Measurements from ENCODE around the gene TUBB.
"Not testable (repeated sequence)": the region's sequence is repeated elsewhere in the genome, so short reads cannot be mapped to it uniquely, and the experiment has no call there.

The TUBB gene

GRCh38 chr6:30752157-30752927 is 32.2 kb downstream of the TUBB start:
- H3K4me1 ChIP-seq (ENCODE audit: control insufficient read depth in 2 of 2, insufficient read depth in 1 of 2, low read depth in 1 of 2, low read length in 2 of 2): peaks cover 2% of the 10 kb centered on the region in 2 donors
- no peak overlapping the region for H3K27ac ChIP-seq (replicated peaks; ENCODE audit: low read length)
- H3K23ac ChIP-seq (ENCODE audit: low read depth, low read length, poor library complexity): no peak overlapping the region

DNA sequence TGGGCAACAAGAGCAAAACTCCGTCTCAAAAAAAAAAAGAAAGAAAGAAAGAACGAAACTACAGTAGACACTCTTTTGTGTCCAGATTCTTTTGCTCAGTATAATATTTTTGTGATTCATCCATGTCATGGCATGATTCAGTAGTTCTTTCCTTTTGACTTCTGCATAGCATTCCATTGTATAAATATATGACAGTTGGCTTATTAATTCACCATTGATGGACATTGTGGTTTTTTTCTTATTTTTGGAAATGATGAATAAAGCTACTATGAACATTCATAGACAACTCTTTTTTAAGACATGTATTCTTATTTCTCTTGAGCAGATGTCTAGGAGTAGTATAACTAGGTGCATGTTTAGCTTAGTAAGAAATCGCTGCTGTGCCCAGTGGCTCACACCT is 34.5 kb downstream of the TUBB start:
- Histone ChIP-seq H3K9ac (ENCODE audit: low read depth, low read length, poor library complexity) (no peak overlapping the region), H3K79me1 (ENCODE audit: low read depth, low read length) (peaks cover 2% of the 10 kb centered on the region), H3K4me1 (ENCODE audit: control insufficient read depth in 2 of 2, insufficient read depth in 1 of 2, low read depth in 1 of 2, low read length in 2 of 2) (peaks cover 4 to 5% of the 10 kb centered on the region in 2 donors), H3K36me3 (replicated peaks in 1 of 2; ENCODE audit: control insufficient read depth in 2 of 2, insufficient read depth in 2 of 2, low read length in 2 of 2) (no peaks in the 10 kb centered on the region), H3K27me3 (ENCODE audit: control insufficient read depth in 3 of 3, insufficient read depth in 3 of 3, low read depth in 1 of 3, low read length in 3 of 3) (no peaks in the 10 kb centered on the region), H3K4me3 (ENCODE audit: low read length in 2 of 2) (no peak overlapping the region), H2BK120ac (ENCODE audit: low read depth, low read length) (no peak overlapping the region), H3K14ac (ENCODE audit: low read length) (no peak overlapping the region), H3K18ac (ENCODE audit: low read length) (no peak overlapping the region), H4K91ac (ENCODE audit: low read depth, low read length, poor library complexity) (no peak overlapping the region), H3K9me3 (replicated peaks in 1 of 2; ENCODE audit: control insufficient read depth in 2 of 2, insufficient read depth in 1 of 2, low read depth in 1 of 2, low read length in 2 of 2) (peaks cover 0 to under 1% of the 10 kb centered on the region in 2 donors), H2BK15ac (ENCODE audit: low read length) (no peak overlapping the region), H3K4me2 (ENCODE audit: insufficient read depth, low read length, poor library complexity, severe bottlenecking) (no peak overlapping the region), H2AK5ac (ENCODE audit: low read depth, low read length) (no peak overlapping the region), H2AFZ (ENCODE audit: low read length) (no peak overlapping the region), H4K8ac (ENCODE audit: low read depth, low read length) (no peak overlapping the region), H2BK12ac (ENCODE audit: low read length) (no peak overlapping the region), H2BK5ac (ENCODE audit: low read length) (no peak overlapping the region), H3K27ac (replicated peaks; ENCODE audit: low read length) (no peak overlapping the region), H3K4ac (ENCODE audit: low read length) (no peak overlapping the region), H3K23ac (ENCODE audit: low read depth, low read length, poor library complexity) (no peak overlapping the region)
- WGBS, 2 donors (ENCODE audit: extremely low coverage in 2 of 2, insufficient read length in 2 of 2, insufficient replicate concordance in 1 of 2): no CpG with 5 or more reads among the region's 3 CpGs
- no peak for DNase-seq (ENCODE audit: low spot score)

More at GRCh38 chr6:30752157-30752927, 32.2 kb downstream of the TUBB start:
- Histone ChIP-seq H3K4me2 (ENCODE audit: insufficient read depth, low read length, poor library complexity, severe bottlenecking) (no peak overlapping the region), H3K9ac (ENCODE audit: low read depth, low read length, poor library complexity) (no peak overlapping the region), H3K4me3 (ENCODE audit: low read length in 2 of 2) (no peak overlapping the region), H3K79me1 (ENCODE audit: low read depth, low read length) (peaks cover 2% of the 10 kb centered on the region), H4K8ac (ENCODE audit: low read depth, low read length) (no peak overlapping the region), H3K27me3 (ENCODE audit: control insufficient read depth in 3 of 3, insufficient read depth in 3 of 3, low read depth in 1 of 3, low read length in 3 of 3) (no peaks in the 10 kb centered on the region), H2BK5ac (ENCODE audit: low read length) (no peak overlapping the region), H2AFZ (ENCODE audit: low read length) (peak overlapping the region; percentile 81), H2BK15ac (ENCODE audit: low read length) (no peak overlapping the region), H3K4ac (ENCODE audit: low read length) (no peak overlapping the region), H2BK120ac (ENCODE audit: low read depth, low read length) (no peak overlapping the region), H2BK12ac (ENCODE audit: low read length) (no peak overlapping the region), H3K14ac (ENCODE audit: low read length) (no peak overlapping the region), H3K36me3 (replicated peaks in 1 of 2; ENCODE audit: control insufficient read depth in 2 of 2, insufficient read depth in 2 of 2, low read length in 2 of 2) (no peaks in the 10 kb centered on the region), H3K9me3 (replicated peaks in 1 of 2; ENCODE audit: control insufficient read depth in 2 of 2, insufficient read depth in 1 of 2, low read depth in 1 of 2, low read length in 2 of 2) (peaks cover 0 to 2% of the 10 kb centered on the region in 2 donors), H4K91ac (ENCODE audit: low read depth, low read length, poor library complexity) (no peak overlapping the region), H2AK5ac (ENCODE audit: low read depth, low read length) (no peak overlapping the region), H3K18ac (ENCODE audit: low read length) (no peak overlapping the region)
- no CpG with 5 or more reads among the region's 12 CpGs for WGBS, 2 donors (ENCODE audit: extremely low coverage in 2 of 2, insufficient read length in 2 of 2, insufficient replicate concordance in 1 of 2)
- DNase-seq (ENCODE audit: low spot score): no peak

DNA sequence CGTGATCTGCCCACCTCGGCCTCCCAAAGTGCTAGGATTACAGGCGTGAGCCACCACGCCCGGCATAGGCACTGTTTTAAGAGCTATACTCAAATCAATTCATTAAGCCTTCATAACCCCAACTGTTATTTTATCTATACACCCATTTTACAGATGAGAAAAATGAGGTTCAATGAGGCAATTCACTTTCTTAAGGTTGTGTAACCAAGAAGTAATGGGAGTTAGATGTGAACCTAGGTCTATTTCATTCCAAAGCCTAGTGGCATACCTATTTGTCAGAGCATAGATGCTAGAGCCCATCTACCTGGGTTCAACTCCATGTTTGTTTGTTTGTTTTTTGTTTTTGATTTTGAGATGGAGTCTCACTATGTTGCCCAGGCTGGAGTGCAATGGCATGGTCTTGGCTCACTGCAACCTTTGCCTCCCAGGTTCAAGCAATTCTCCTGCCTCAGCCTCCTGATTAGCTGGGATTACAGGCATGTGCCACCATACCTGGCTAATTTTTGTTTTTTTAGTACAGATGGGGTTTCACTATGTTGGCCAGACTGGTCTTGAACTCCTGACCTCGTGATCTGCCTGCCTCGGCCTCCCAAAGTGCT is 36.4 kb downstream of the TUBB start:
- not testable (repeated sequence) for H3K9ac ChIP-seq (ENCODE audit: low read depth, low read length, poor library complexity); H3K79me1 ChIP-seq (ENCODE audit: low read depth, low read length); H3K4ac ChIP-seq (ENCODE audit: low read length); H3K4me1 ChIP-seq (ENCODE audit: control insufficient read depth in 2 of 2, insufficient read depth in 1 of 2, low read depth in 1 of 2, low read length in 2 of 2); H3K27ac ChIP-seq (replicated peaks; ENCODE audit: low read length); H2BK12ac ChIP-seq (ENCODE audit: low read length); H2BK120ac ChIP-seq (ENCODE audit: low read depth, low read length); H3K4me3 ChIP-seq (ENCODE audit: low read length in 2 of 2); H4K8ac ChIP-seq (ENCODE audit: low read depth, low read length); H2AK5ac ChIP-seq (ENCODE audit: low read depth, low read length); H3K27me3 ChIP-seq (ENCODE audit: control insufficient read depth in 3 of 3, insufficient read depth in 3 of 3, low read depth in 1 of 3, low read length in 3 of 3); H2BK15ac ChIP-seq (ENCODE audit: low read length); H2AFZ ChIP-seq (ENCODE audit: low read length); H3K36me3 ChIP-seq (replicated peaks in 1 of 2; ENCODE audit: control insufficient read depth in 2 of 2, insufficient read depth in 2 of 2, low read length in 2 of 2); H3K4me2 ChIP-seq (ENCODE audit: insufficient read depth, low read length, poor library complexity, severe bottlenecking); H4K91ac ChIP-seq (ENCODE audit: low read depth, low read length, poor library complexity); DNase-seq (ENCODE audit: low spot score); H3K23ac ChIP-seq (ENCODE audit: low read depth, low read length, poor library complexity); H3K9me3 ChIP-seq (replicated peaks in 1 of 2; ENCODE audit: control insufficient read depth in 2 of 2, insufficient read depth in 1 of 2, low read depth in 1 of 2, low read length in 2 of 2); H3K18ac ChIP-seq (ENCODE audit: low read length); H2BK5ac ChIP-seq (ENCODE audit: low read length); H3K14ac ChIP-seq (ENCODE audit: low read length)
- WGBS, 2 donors (ENCODE audit: extremely low coverage in 2 of 2, insufficient read length in 2 of 2, insufficient replicate concordance in 1 of 2): no CpG with 5 or more reads among the region's 7 CpGs

DNA sequence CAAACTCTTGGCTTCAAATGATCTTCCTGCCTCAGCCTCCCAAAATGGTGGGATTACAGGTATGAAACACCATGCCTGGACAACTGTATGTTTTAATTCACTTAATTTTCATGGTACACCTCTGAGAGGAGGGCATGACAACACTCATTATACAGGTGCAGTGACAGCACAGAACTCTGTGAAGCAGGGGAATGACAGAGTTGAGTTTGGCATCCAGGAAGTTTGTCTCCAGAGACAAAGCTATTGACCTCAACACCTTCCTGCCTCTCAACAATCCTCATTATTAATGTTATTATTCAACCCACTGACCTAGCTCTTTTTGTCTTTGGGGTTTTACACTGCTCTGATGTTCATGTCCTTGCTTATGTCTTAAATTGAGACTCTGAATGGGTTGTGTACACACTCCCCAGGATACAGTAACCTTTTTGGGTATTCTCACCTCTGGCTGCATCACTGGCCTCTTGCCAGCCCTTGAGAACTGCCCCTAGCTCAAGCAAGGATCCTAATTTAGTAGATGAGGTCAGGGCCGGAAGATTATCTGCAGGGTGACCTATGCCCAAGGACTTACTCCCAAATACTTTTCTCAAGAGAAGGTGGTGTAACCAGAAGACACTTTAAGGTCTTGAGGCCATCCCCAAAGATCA is 37.2 kb downstream of the TUBB start:
- peaks cover 4% of the 10 kb centered on the region for H3K79me1 ChIP-seq (ENCODE audit: low read depth, low read length)
- no peaks in the 10 kb centered on the region for H3K36me3 ChIP-seq (replicated peaks in 1 of 2; ENCODE audit: control insufficient read depth in 2 of 2, insufficient read depth in 2 of 2, low read length in 2 of 2)
- no peak overlapping the region for H2BK12ac ChIP-seq (ENCODE audit: low read length)
- H3K9me3 ChIP-seq (replicated peaks in 1 of 2; ENCODE audit: control insufficient read depth in 2 of 2, insufficient read depth in 1 of 2, low read depth in 1 of 2, low read length in 2 of 2): peaks cover 0 to 3% of the 10 kb centered on the region in 2 donors
- no peak overlapping the region for H3K4ac ChIP-seq (ENCODE audit: low read length)
- no peak overlapping the region for H3K14ac ChIP-seq (ENCODE audit: low read length)
- no peak overlapping the region for H4K8ac ChIP-seq (ENCODE audit: low read depth, low read length)
- H3K9ac ChIP-seq (ENCODE audit: low read depth, low read length, poor library complexity): no peak overlapping the region
- H2AK5ac ChIP-seq (ENCODE audit: low read depth, low read length): no peak overlapping the region
- no CpG with 5 or more reads among the region's 1 CpG for WGBS, 2 donors (ENCODE audit: extremely low coverage in 2 of 2, insufficient read length in 2 of 2, insufficient replicate concordance in 1 of 2)
- H2AFZ ChIP-seq (ENCODE audit: low read length): no peak overlapping the region
- DNase-seq (ENCODE audit: low spot score): no peak
- H3K27me3 ChIP-seq (ENCODE audit: control insufficient read depth in 3 of 3, insufficient read depth in 3 of 3, low read depth in 1 of 3, low read length in 3 of 3): no peaks in the 10 kb centered on the region
- H3K4me2 ChIP-seq (ENCODE audit: insufficient read depth, low read length, poor library complexity, severe bottlenecking): no peak overlapping the region
- no peak overlapping the region for H4K91ac ChIP-seq (ENCODE audit: low read depth, low read length, poor library complexity)
- H2BK5ac ChIP-seq (ENCODE audit: low read length): no peak overlapping the region
- H3K4me1 ChIP-seq (ENCODE audit: control insufficient read depth in 2 of 2, insufficient read depth in 1 of 2, low read depth in 1 of 2, low read length in 2 of 2): peaks cover 5 to 8% of the 10 kb centered on the region in 2 donors
- no peak overlapping the region for H2BK120ac ChIP-seq (ENCODE audit: low read depth, low read length)
- no peak overlapping the region for H3K23ac ChIP-seq (ENCODE audit: low read depth, low read length, poor library complexity)
- H3K18ac ChIP-seq (ENCODE audit: low read length): no peak overlapping the region
- no peak overlapping the region for H2BK15ac ChIP-seq (ENCODE audit: low read length)
- no peak overlapping the region for H3K27ac ChIP-seq (replicated peaks; ENCODE audit: low read length)
- no peak overlapping the region for H3K4me3 ChIP-seq (ENCODE audit: low read length in 2 of 2)

All from neuronal stem cell (in vitro differentiated cells).